H9 (cell line): ENCODE data around the gene TENM3. TPM values are rescaled to one million over a fixed set of nuclear protein-coding genes. Genes with fewer than 3 reads are reported as not detected.
A peak's percentile ranks its signal among the peaks of the same experiment; 100 is the strongest.

Source experiments
- DNase-seq: peaks from one replicate; pipeline ENCODE4 v3.0.0-alpha.2; 2017
- H2AFZ ChIP-seq: one replicate; pipeline ENCODE4 v1.6.1; 2013; ENCODE audit warnings: mild to moderate bottlenecking, low read length, control low read depth, moderate library complexity
- H2AK5ac ChIP-seq: 2 replicates; pipeline ENCODE4 v1.6.1; 2013; ENCODE audit warnings: low read length, control low read depth, mixed read lengths; ENCODE audit not compliant: insufficient read length
- H2BK120ac ChIP-seq: one replicate; pipeline ENCODE4 v1.6.1; 2013; ENCODE audit warnings: low read depth, mild to moderate bottlenecking, low read length, control low read depth, inconsistent platforms; ENCODE audit not compliant: poor library complexity, severe bottlenecking
- H2BK12ac ChIP-seq: 2 replicates; pipeline ENCODE4 v1.6.1; 2013; ENCODE audit warnings: low read length, control low read depth, mixed read lengths, low read depth; ENCODE audit not compliant: insufficient read length
- H2BK15ac ChIP-seq: 2 replicates; pipeline ENCODE4 v1.6.1; 2013; ENCODE audit warnings: low read depth, low read length, control low read depth
- H2BK20ac ChIP-seq: one replicate; pipeline ENCODE4 v1.6.1; 2013; ENCODE audit warnings: low read depth, mild to moderate bottlenecking, low read length, control low read depth, inconsistent platforms; ENCODE audit not compliant: poor library complexity, severe bottlenecking
- H2BK5ac ChIP-seq: 2 replicates; pipeline ENCODE4 v1.6.1; 2013; ENCODE audit warnings: low read length, control low read depth, mixed read lengths; ENCODE audit not compliant: insufficient read length
- H3K14ac ChIP-seq: 2 replicates; pipeline ENCODE4 v1.6.1; 2013; ENCODE audit warnings: low read length, control low read depth; ENCODE audit not compliant: insufficient read depth
- H3K18ac ChIP-seq: 2 replicates; pipeline ENCODE4 v1.6.1; 2013; ENCODE audit warnings: low read depth, mild to moderate bottlenecking, mixed read lengths, low read length, control low read depth; ENCODE audit not compliant: insufficient read length
- H3K23ac ChIP-seq: 2 replicates; pipeline ENCODE4 v1.6.1; 2013; ENCODE audit warnings: low read length, control low read depth, mixed read lengths, low read depth; ENCODE audit not compliant: insufficient read length
- H3K23me2 ChIP-seq: 2 replicates; pipeline ENCODE4 v1.6.1; 2013; ENCODE audit warnings: low read depth, mild to moderate bottlenecking, mixed read lengths, low read length, control low read depth; ENCODE audit not compliant: insufficient read length, poor library complexity, severe bottlenecking
- H3K27ac ChIP-seq: 2 replicates; pipeline ENCODE4 v1.5.1; 2013; ENCODE audit warnings: low read length, control low read depth, mixed read lengths, low read depth; ENCODE audit not compliant: insufficient read length
- H3K27me3 ChIP-seq: 2 replicates; pipeline ENCODE4 v1.6.1; 2013; ENCODE audit warnings: low read length, control low read depth, inconsistent platforms; ENCODE audit not compliant: insufficient read depth
- H3K4ac ChIP-seq: 2 replicates; pipeline ENCODE4 v1.6.1; 2013; ENCODE audit warnings: low read depth, mild to moderate bottlenecking, control low read depth, inconsistent platforms, low read length, moderate library complexity
- H3K4me1 ChIP-seq: 2 replicates; pipeline ENCODE4 v1.6.1; 2013; ENCODE audit warnings: low read length, control low read depth, inconsistent platforms; ENCODE audit not compliant: insufficient read depth
- H3K4me2 ChIP-seq: 2 replicates; pipeline ENCODE4 v1.6.1; 2013; ENCODE audit warnings: low read length, control low read depth, mixed read lengths; ENCODE audit not compliant: insufficient read length, insufficient read depth
- H3K56ac ChIP-seq: 2 replicates; pipeline ENCODE4 v1.6.1; 2013; ENCODE audit warnings: low read depth, mild to moderate bottlenecking, mixed read lengths, low read length, control low read depth; ENCODE audit not compliant: insufficient read length
- H3K79me1 ChIP-seq: 2 replicates; pipeline ENCODE4 v1.6.1; 2013; ENCODE audit warnings: low read depth, mild to moderate bottlenecking, moderate library complexity, low read length, control low read depth, inconsistent platforms; ENCODE audit not compliant: insufficient read depth, poor library complexity, severe bottlenecking
- H3K79me2 ChIP-seq: 2 replicates; pipeline ENCODE4 v1.6.1; 2013; ENCODE audit warnings: low read length, control low read depth, inconsistent platforms; ENCODE audit not compliant: insufficient read depth
- H3K9ac ChIP-seq: 2 replicates; pipeline ENCODE4 v1.6.1; 2013; ENCODE audit warnings: low read length, control low read depth, mixed read lengths; ENCODE audit not compliant: insufficient read length; ENCODE audit errors: extremely low read depth
- H3K9me3 ChIP-seq: one replicate; pipeline ENCODE4 v1.6.1; 2013; ENCODE audit warnings: low read depth, low read length, inconsistent platforms; ENCODE audit not compliant: control insufficient read depth
- H3T11ph ChIP-seq: one replicate; pipeline ENCODE4 v1.6.1; 2013; ENCODE audit warnings: mild to moderate bottlenecking, low read length, control low read depth, inconsistent platforms
- H4K20me1 ChIP-seq: one replicate; pipeline ENCODE4 v1.6.1; 2013; ENCODE audit not compliant: control insufficient read depth, insufficient read length, insufficient read depth
- H4K5ac ChIP-seq: 2 replicates; pipeline ENCODE4 v1.6.1; 2013; ENCODE audit warnings: low read depth, mild to moderate bottlenecking, mixed read lengths, low read length, control low read depth; ENCODE audit not compliant: insufficient read length
- H4K8ac ChIP-seq: replicated peaks from 2 replicates; pipeline ENCODE4 v1.6.1; 2013; ENCODE audit warnings: low read length, control low read depth, mixed read lengths, low read depth; ENCODE audit not compliant: insufficient read length
- H4K91ac ChIP-seq: 2 replicates; pipeline ENCODE4 v1.6.1; 2013; ENCODE audit warnings: low read depth, mild to moderate bottlenecking, moderate library complexity, mixed read lengths, low read length, control low read depth; ENCODE audit not compliant: insufficient read length
- H3K27ac Mint-ChIP-seq, 3 experiments: 2 replicates in 2 of 3; 3 replicates in 1 of 3; pipeline ENCODE4 v1.8.0; 2020 to 2021; ENCODE audit warnings: mixed read lengths in 3 of 3, mild to moderate bottlenecking in 1 of 3, moderate library complexity in 1 of 3
- H3K27me3 Mint-ChIP-seq: 2 replicates; pipeline ENCODE4 v1.8.0; 2021; ENCODE audit warnings: low read depth, mild to moderate bottlenecking, moderate library complexity, mixed read lengths
- H3K36me3 Mint-ChIP-seq, 3 experiments: 2 replicates in 2 of 3; 3 replicates in 1 of 3; pipeline ENCODE4 v1.8.0; 2020 to 2021; ENCODE audit warnings: low read depth in 3 of 3, mixed read lengths in 3 of 3; ENCODE audit not compliant: insufficient read depth in 1 of 3
- H3K4me1 Mint-ChIP-seq, 2 experiments: 2 replicates each; pipeline ENCODE4 v1.8.0; 2020; ENCODE audit warnings: mixed read lengths in 2 of 2
- H3K4me3 Mint-ChIP-seq, 2 experiments: 2 replicates in 1 of 2; 3 replicates in 1 of 2; pipeline ENCODE4 v1.8.0; 2020 to 2021; ENCODE audit warnings: mild to moderate bottlenecking in 2 of 2, mixed read lengths in 2 of 2, moderate library complexity in 1 of 2
- H3K9me3 Mint-ChIP-seq, 2 experiments: 2 replicates in 1 of 2; 3 replicates in 1 of 2; pipeline ENCODE4 v1.8.0; 2020; ENCODE audit warnings: mild to moderate bottlenecking in 2 of 2, mixed read lengths in 2 of 2, moderate library complexity in 1 of 2
- WGBS: extraction: QIAGEN DNeasy Blood & Tissue Kit; methylation state at CpG from one replicate; pipeline ENCODE4 v1.1.7; 2013; ENCODE audit warnings: missing lambda C conversion rate, low lambda C conversion rate, mixed read lengths; ENCODE audit not compliant: insufficient read length; ENCODE audit errors: extremely low coverage; 5-methylcytosine and 5-hydroxymethylcytosine counted together
- total RNA-seq: library from RNA; stranded (reverse); gene quantifications from 2 replicates; pipeline ENCODE4 v1.2.1, GENCODE V29; 2021
- TF ChIP-seq, protein P1 (sequence below): fragments of 200-600 bp; sonication (generic); conservative IDR thresholded peaks from 3 replicates; pipeline ENCODE4 v1.8.0; 2021; ENCODE audit warnings: antibody characterized with exemption, mild to moderate bottlenecking

The TENM3 gene
- total RNA-seq, 1 experiment from 2014 or later: 49.6 TPM

DNA sequence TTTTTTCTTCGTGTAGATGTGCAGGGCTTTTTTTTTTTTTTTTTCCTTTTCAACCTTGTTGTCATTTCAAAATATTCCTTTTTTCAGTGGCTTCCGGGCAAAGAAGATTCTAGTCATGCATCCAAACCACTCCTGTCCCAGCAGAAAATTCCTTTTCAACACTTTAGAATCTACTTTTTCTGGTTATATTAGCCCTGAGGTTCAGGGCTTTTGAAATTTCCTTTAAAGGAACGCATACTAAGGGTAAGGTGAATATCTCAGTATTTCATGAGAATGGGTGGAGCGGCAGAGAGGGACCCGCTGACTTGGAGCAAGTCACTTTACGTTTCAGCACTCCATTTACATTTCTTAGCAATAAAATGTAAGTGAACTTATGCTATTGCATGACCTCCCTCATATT, 15.6 kb upstream of the TENM3 start:
- Histone ChIP-seq H2BK120ac (no peak overlapping the region), H3K56ac (no peak overlapping the region), H3K23me2 (no peaks in the 10 kb centered on the region), H3K9me3 (no peaks in the 10 kb centered on the region), H3K18ac (no peak overlapping the region), H2AFZ (no peak overlapping the region), H2BK12ac (no peak overlapping the region), H3K4me1 (peaks cover 3% of the 10 kb centered on the region; the same call in 1 of the 2 replicates), H4K20me1 (no peaks in the 10 kb centered on the region), H3K4me2 (no peak overlapping the region), H3K79me1 (no peaks in the 10 kb centered on the region), H2BK15ac (no peak overlapping the region), H2AK5ac (no peak overlapping the region), H3T11ph (no peak overlapping the region), H4K91ac (no peak overlapping the region), H3K27ac (no peak overlapping the region), H3K14ac (no peak overlapping the region), H3K27me3 (no peaks in the 10 kb centered on the region), H2BK20ac (no peak overlapping the region), H3K79me2 (no peaks in the 10 kb centered on the region), H4K8ac (no peak overlapping the region), H4K5ac (no peak overlapping the region), H3K23ac (no peak overlapping the region), H2BK5ac (no peak overlapping the region), H3K9ac (no peak overlapping the region), H3K4ac (no peak overlapping the region)
- no peak overlapping the region for H3K4me3 Mint-ChIP-seq
- DNase-seq: no peak
- H3K9me3 Mint-ChIP-seq: no peaks in the 10 kb centered on the region
- H3K36me3 Mint-ChIP-seq: no peaks in the 10 kb centered on the region
- no peaks in the 10 kb centered on the region for H3K27me3 Mint-ChIP-seq
- H3K4me1 Mint-ChIP-seq: peaks cover 18 to 23% of the 10 kb centered on the region in 2 experiments
- WGBS: no CpG with 5 or more reads among the region's 6 CpGs
- peak overlapping the region in 1 of 3 experiments; percentile 27; a peak in 3 of 7 replicates for H3K27ac Mint-ChIP-seq
- TF ChIP-seq, protein P1, sequence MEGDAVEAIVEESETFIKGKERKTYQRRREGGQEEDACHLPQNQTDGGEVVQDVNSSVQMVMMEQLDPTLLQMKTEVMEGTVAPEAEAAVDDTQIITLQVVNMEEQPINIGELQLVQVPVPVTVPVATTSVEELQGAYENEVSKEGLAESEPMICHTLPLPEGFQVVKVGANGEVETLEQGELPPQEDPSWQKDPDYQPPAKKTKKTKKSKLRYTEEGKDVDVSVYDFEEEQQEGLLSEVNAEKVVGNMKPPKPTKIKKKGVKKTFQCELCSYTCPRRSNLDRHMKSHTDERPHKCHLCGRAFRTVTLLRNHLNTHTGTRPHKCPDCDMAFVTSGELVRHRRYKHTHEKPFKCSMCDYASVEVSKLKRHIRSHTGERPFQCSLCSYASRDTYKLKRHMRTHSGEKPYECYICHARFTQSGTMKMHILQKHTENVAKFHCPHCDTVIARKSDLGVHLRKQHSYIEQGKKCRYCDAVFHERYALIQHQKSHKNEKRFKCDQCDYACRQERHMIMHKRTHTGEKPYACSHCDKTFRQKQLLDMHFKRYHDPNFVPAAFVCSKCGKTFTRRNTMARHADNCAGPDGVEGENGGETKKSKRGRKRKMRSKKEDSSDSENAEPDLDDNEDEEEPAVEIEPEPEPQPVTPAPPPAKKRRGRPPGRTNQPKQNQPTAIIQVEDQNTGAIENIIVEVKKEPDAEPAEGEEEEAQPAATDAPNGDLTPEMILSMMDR: no peak
